Neural cell (in vitro differentiated cells): Measurements from ENCODE around the gene CD6. TPM values are rescaled to one million over a fixed set of nuclear protein-coding genes. Genes with fewer than 3 reads are reported as not detected.

Experiments
- H2AFZ ChIP-seq: fragments of 200-600, 300-800 bp; sonication (generic), shearing (Covaris generic); 2 replicates; pipeline ENCODE4 v1.6.0; 2014; ENCODE audit warnings: low read depth, mild to moderate bottlenecking, antibody characterized with exemption, low read length, moderate library complexity
- H3F3A ChIP-seq: fragments of 200-600 bp; shearing (Covaris generic); 2 replicates; pipeline ENCODE4 v1.6.1; 2016; ENCODE audit warnings: mild to moderate bottlenecking, moderate library complexity, mixed read lengths, antibody characterized with exemption, low read length; ENCODE audit not compliant: insufficient read depth, poor library complexity, severe bottlenecking
- H3K27ac ChIP-seq: fragments of 200-600, 300-800 bp; sonication (generic), shearing (Covaris generic); 2 replicates; pipeline ENCODE4 v1.5.1; 2014; ENCODE audit warnings: mild to moderate bottlenecking, low read length, moderate library complexity
- H3K27me3 ChIP-seq: fragments of 300-800, 200-600 bp; sonication (generic), shearing (Covaris generic); 2 replicates; pipeline ENCODE4 v1.6.0; 2014; ENCODE audit warnings: mild to moderate bottlenecking, low read depth, low read length, moderate library complexity; ENCODE audit not compliant: insufficient read depth
- H3K36me3 ChIP-seq: fragments of 300-800, 200-600 bp; sonication (generic), shearing (Covaris generic); 2 replicates; pipeline ENCODE4 v1.5.1; 2014; ENCODE audit warnings: mild to moderate bottlenecking, antibody characterized with exemption, low read length, moderate library complexity; ENCODE audit not compliant: insufficient read depth
- H3K4me2 ChIP-seq: fragments of 300-800, 200-600 bp; sonication (generic), shearing (Covaris generic); 2 replicates; pipeline ENCODE4 v1.6.0; 2014; ENCODE audit warnings: mild to moderate bottlenecking, low read length
- H3K4me3 ChIP-seq: fragments of 300-800, 200-600 bp; sonication (generic), shearing (Covaris generic); 2 replicates; pipeline ENCODE4 v1.5.1; 2014; ENCODE audit warnings: mild to moderate bottlenecking, low read length, moderate library complexity
- H3K79me2 ChIP-seq: fragments of 200-600 bp; shearing (Covaris generic); replicated peaks from 2 replicates; pipeline ENCODE4 v1.6.0; 2014; ENCODE audit warnings: mild to moderate bottlenecking, low read length, moderate library complexity; ENCODE audit not compliant: insufficient read depth
- H3K9ac ChIP-seq: fragments of 300-800, 200-600 bp; sonication (generic), shearing (Covaris generic); 2 replicates; pipeline ENCODE4 v1.6.1; 2016; ENCODE audit warnings: mild to moderate bottlenecking, low read length, mixed read lengths
- H3K9me2 ChIP-seq: fragments of 200-600 bp; shearing (Covaris generic); 2 replicates; pipeline ENCODE4 v1.6.1; 2016; ENCODE audit warnings: mild to moderate bottlenecking, low read length, mixed read lengths; ENCODE audit not compliant: insufficient read depth
- H3K9me3 ChIP-seq: fragments of 200-600, 300-800 bp; sonication (generic), shearing (Covaris generic); 2 replicates; pipeline ENCODE4 v1.6.1; 2016; ENCODE audit warnings: mild to moderate bottlenecking, mixed run types, low read length, moderate library complexity, mixed read lengths
- H4K20me1 ChIP-seq: fragments of 200-600 bp; shearing (Covaris generic); 2 replicates; pipeline ENCODE4 v1.6.1; 2016; ENCODE audit warnings: mild to moderate bottlenecking, mixed run types; ENCODE audit not compliant: insufficient read depth
- EP300 ChIP-seq: fragments of 450-650 bp; conservative IDR thresholded peaks from 2 replicates; pipeline ENCODE4 v1.6.1; 2014; ENCODE audit warnings: antibody characterized with exemption, mild to moderate bottlenecking, moderate library complexity; ENCODE audit not compliant: poor library complexity, severe bottlenecking
- EZH2 ChIP-seq: fragments of 200-600, 300-800 bp; shearing (Covaris generic), sonication (generic); IDR thresholded peaks from 2 replicates; pipeline ENCODE4 v1.6.1; 2014; ENCODE audit warnings: antibody characterized with exemption, low read length, borderline replicate concordance, mild to moderate bottlenecking; ENCODE audit not compliant: insufficient read depth, poor library complexity, severe bottlenecking
- MXI1 ChIP-seq: fragments of 450-650 bp; conservative IDR thresholded peaks from 2 replicates; pipeline ENCODE4 v1.6.1; 2014; ENCODE audit warnings: antibody characterized with exemption, mild to moderate bottlenecking; ENCODE audit not compliant: poor library complexity, severe bottlenecking
- POLR2AphosphoS5 ChIP-seq: IDR thresholded peaks from 2 replicates; pipeline ENCODE4 v1.6.1; 2012
- RAD21 ChIP-seq: fragments of 450-650 bp; conservative IDR thresholded peaks from 2 replicates; pipeline ENCODE4 v1.6.1; 2014; ENCODE audit warnings: antibody characterized with exemption, mild to moderate bottlenecking, moderate library complexity
- SMC3 ChIP-seq: fragments of 450-650 bp; conservative IDR thresholded peaks from 2 replicates; pipeline ENCODE4 v1.6.1; 2014; ENCODE audit warnings: antibody characterized with exemption, mild to moderate bottlenecking, moderate library complexity; ENCODE audit not compliant: poor library complexity
- TAF1 ChIP-seq: IDR thresholded peaks from 2 replicates; pipeline ENCODE4 v1.6.1; 2012; ENCODE audit warnings: low read depth
- polyA plus RNA-seq: library from polyadenylated mRNA; depleted of rRNA; stranded (reverse); fragments of >200 nt; gene quantifications from 2 replicates; pipeline ENCODE4 v1.2.3, GENCODE V29; 2014
- TF ChIP-seq, protein P1 (sequence below): fragments of 450-650 bp; IDR thresholded peaks from 2 replicates; pipeline ENCODE4 v1.5.1; 2014; ENCODE audit warnings: antibody characterized with exemption, mild to moderate bottlenecking, moderate library complexity; ENCODE audit not compliant: poor library complexity, severe bottlenecking
- TF ChIP-seq, protein P2 (sequence below): IDR thresholded peaks from 2 replicates; pipeline ENCODE4 v1.6.1; 2012; ENCODE audit warnings: borderline replicate concordance

CD6 gene
- polyA plus RNA-seq, 1 donor from 2014 or later: not detected

DNA sequence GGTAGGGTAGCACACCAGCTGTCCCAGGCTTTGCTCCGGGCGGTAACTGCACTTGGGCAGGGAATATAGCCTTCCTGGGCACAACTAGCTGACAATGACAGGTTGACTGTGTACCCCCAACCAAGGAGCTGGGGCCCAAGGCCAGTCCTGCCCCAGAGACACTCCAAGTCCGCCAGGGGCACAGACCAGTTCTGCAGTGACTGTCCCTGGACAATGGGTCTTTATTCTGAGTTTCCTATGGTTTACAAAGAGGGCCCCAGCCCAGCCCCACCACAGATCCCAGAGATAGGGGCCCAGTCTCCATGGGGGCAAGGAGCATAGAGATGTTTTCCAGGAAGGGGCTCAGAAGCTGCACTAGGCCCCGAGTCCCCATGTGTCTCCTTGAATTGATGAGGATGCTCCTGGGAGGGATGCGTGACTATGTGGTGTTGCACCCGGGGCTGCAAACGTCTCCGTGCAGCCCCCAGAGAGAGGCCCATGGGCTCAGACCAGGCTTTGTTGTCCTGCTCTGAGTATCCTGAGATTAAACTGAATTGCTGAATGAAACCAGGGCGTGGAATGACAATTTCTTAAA lies 48.4 kb downstream of the CD6 start:
- H4K20me1 ChIP-seq: no peaks in the 10 kb centered on the region
- no peak overlapping the region for H2AFZ ChIP-seq
- no peak overlapping the region for H3K4me3 ChIP-seq
- no peak overlapping the region for H3K9ac ChIP-seq
- H3K4me2 ChIP-seq: no peak overlapping the region
- H3K27me3 ChIP-seq: no peaks in the 10 kb centered on the region
- no peaks in the 10 kb centered on the region for H3K9me3 ChIP-seq
- TF ChIP-seq EZH2: no peak
- TF ChIP-seq EP300: no peak
- TF ChIP-seq, protein P1, sequence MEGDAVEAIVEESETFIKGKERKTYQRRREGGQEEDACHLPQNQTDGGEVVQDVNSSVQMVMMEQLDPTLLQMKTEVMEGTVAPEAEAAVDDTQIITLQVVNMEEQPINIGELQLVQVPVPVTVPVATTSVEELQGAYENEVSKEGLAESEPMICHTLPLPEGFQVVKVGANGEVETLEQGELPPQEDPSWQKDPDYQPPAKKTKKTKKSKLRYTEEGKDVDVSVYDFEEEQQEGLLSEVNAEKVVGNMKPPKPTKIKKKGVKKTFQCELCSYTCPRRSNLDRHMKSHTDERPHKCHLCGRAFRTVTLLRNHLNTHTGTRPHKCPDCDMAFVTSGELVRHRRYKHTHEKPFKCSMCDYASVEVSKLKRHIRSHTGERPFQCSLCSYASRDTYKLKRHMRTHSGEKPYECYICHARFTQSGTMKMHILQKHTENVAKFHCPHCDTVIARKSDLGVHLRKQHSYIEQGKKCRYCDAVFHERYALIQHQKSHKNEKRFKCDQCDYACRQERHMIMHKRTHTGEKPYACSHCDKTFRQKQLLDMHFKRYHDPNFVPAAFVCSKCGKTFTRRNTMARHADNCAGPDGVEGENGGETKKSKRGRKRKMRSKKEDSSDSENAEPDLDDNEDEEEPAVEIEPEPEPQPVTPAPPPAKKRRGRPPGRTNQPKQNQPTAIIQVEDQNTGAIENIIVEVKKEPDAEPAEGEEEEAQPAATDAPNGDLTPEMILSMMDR: no peak
- no peak for TF ChIP-seq SMC3
- TF ChIP-seq POLR2AphosphoS5: no peak
- TF ChIP-seq, protein P2, sequence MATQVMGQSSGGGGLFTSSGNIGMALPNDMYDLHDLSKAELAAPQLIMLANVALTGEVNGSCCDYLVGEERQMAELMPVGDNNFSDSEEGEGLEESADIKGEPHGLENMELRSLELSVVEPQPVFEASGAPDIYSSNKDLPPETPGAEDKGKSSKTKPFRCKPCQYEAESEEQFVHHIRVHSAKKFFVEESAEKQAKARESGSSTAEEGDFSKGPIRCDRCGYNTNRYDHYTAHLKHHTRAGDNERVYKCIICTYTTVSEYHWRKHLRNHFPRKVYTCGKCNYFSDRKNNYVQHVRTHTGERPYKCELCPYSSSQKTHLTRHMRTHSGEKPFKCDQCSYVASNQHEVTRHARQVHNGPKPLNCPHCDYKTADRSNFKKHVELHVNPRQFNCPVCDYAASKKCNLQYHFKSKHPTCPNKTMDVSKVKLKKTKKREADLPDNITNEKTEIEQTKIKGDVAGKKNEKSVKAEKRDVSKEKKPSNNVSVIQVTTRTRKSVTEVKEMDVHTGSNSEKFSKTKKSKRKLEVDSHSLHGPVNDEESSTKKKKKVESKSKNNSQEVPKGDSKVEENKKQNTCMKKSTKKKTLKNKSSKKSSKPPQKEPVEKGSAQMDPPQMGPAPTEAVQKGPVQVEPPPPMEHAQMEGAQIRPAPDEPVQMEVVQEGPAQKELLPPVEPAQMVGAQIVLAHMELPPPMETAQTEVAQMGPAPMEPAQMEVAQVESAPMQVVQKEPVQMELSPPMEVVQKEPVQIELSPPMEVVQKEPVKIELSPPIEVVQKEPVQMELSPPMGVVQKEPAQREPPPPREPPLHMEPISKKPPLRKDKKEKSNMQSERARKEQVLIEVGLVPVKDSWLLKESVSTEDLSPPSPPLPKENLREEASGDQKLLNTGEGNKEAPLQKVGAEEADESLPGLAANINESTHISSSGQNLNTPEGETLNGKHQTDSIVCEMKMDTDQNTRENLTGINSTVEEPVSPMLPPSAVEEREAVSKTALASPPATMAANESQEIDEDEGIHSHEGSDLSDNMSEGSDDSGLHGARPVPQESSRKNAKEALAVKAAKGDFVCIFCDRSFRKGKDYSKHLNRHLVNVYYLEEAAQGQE: no peak
- no peak for TF ChIP-seq MXI1
- H3F3A ChIP-seq: no peaks in the 10 kb centered on the region
- H3K9me2 ChIP-seq: no peaks in the 10 kb centered on the region
- no peak overlapping the region for H3K27ac ChIP-seq
- H3K79me2 ChIP-seq: no peaks in the 10 kb centered on the region
- no peaks in the 10 kb centered on the region for H3K36me3 ChIP-seq

DNA sequence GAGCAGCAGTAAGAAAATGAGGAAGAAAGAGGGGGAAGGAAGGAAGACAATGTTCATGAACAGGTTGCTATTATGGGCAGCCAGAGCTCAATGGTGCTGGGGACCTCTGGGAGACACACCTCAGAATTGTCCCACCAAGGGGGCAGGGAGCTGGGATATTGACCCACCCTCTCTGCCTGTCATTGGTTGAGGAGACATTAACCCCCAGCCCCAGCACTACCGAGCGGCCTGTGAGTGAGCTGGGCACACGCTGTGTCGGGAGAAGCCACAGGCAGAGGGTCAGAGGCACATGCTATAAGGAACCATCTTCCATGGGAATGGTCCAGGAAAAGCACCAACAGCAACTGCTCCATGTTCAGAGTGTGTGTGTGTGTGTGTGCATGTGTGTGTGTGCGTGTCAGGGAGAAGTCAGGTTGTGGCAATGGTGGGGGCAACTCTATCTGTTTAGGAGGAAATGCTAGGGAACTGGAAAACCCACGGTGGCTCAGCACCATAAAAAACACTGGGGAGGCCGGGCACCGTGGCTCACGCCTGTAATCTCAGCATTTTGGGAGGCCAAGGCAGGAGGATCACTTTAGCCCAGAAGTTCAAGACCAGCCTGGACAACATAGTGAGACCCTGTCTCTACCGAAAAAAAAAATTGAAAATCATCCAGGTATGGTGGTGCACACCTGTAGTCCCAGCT lies 49.2 kb downstream of the CD6 start:
- no peaks in the 10 kb centered on the region for H3K27me3 ChIP-seq
- H3K79me2 ChIP-seq: no peaks in the 10 kb centered on the region
- no peaks in the 10 kb centered on the region for H3K9me3 ChIP-seq
- no peak overlapping the region for H3K9ac ChIP-seq
- H2AFZ ChIP-seq: no peak overlapping the region
- H3K4me2 ChIP-seq: no peak overlapping the region
- H3F3A ChIP-seq: no peaks in the 10 kb centered on the region
- no peak overlapping the region for H3K4me3 ChIP-seq
- TF ChIP-seq EZH2 (no peak), POLR2AphosphoS5 (no peak), SMC3 (no peak), RAD21 (no peak), MXI1 (no peak), TAF1 (no peak), EP300 (no peak)
- TF ChIP-seq, protein P1: no peak
- TF ChIP-seq, protein P2: no peak
- H3K27ac ChIP-seq: no peak overlapping the region
- no peaks in the 10 kb centered on the region for H3K36me3 ChIP-seq
- no peaks in the 10 kb centered on the region for H4K20me1 ChIP-seq
- no peaks in the 10 kb centered on the region for H3K9me2 ChIP-seq
